GM23248 (cell line): ENCODE results near the gene SRRT. TPM values are rescaled to one million over a fixed set of nuclear protein-coding genes. Genes with fewer than 3 reads are reported as not detected.

ENCODE experiments used
- DNase-seq: peaks from one replicate; pipeline ENCODE4 v3.0.0-alpha.2; 2015
- H2AFZ ChIP-seq: fragments of 200-600 bp; sonication (generic); 2 replicates; pipeline ENCODE4 v1.6.1; 2016; ENCODE audit warnings: antibody characterized with exemption
- H3F3A ChIP-seq: fragments of 200-600 bp; sonication (generic); 2 replicates; pipeline ENCODE4 v1.6.1; 2016; ENCODE audit warnings: mild to moderate bottlenecking, antibody characterized with exemption, mixed run types; ENCODE audit not compliant: insufficient read depth
- H3K27ac ChIP-seq: fragments of 200-600 bp; sonication (generic); 2 replicates; pipeline ENCODE4 v1.5.1; 2016; ENCODE audit warnings: mild to moderate bottlenecking
- H3K27me3 ChIP-seq: fragments of 200-600 bp; sonication (generic); replicated peaks from 2 replicates; pipeline ENCODE4 v1.6.1; 2016; ENCODE audit warnings: mild to moderate bottlenecking; ENCODE audit not compliant: insufficient read depth
- H3K36me3 ChIP-seq: fragments of 200-600 bp; sonication (generic); 2 replicates; pipeline ENCODE4 v1.6.1; 2016; ENCODE audit warnings: low read depth, mild to moderate bottlenecking
- H3K4me1 ChIP-seq: fragments of 200-600 bp; sonication (generic); 2 replicates; pipeline ENCODE4 v1.6.1; 2016; ENCODE audit warnings: mild to moderate bottlenecking; ENCODE audit not compliant: insufficient read depth
- H3K4me2 ChIP-seq: fragments of 200-600 bp; sonication (generic); one replicate; pipeline ENCODE4 v1.6.1; 2016; ENCODE audit warnings: mild to moderate bottlenecking; ENCODE audit not compliant: unreplicated experiment
- H3K4me3 ChIP-seq: fragments of 200-600 bp; sonication (generic); 2 replicates; pipeline ENCODE4 v1.5.1; 2016; ENCODE audit warnings: mild to moderate bottlenecking
- H3K79me2 ChIP-seq: fragments of 200-600 bp; sonication (generic); 2 replicates; pipeline ENCODE4 v1.6.1; 2016; ENCODE audit warnings: mild to moderate bottlenecking; ENCODE audit not compliant: insufficient read depth
- H3K9ac ChIP-seq: fragments of 200-600 bp; sonication (generic); 2 replicates; pipeline ENCODE4 v1.6.1; 2016; ENCODE audit warnings: mild to moderate bottlenecking
- H3K9me2 ChIP-seq: fragments of 200-600 bp; sonication (generic); 2 replicates; pipeline ENCODE4 v1.6.1; 2016; ENCODE audit warnings: mixed run types, mild to moderate bottlenecking, moderate library complexity; ENCODE audit not compliant: insufficient read depth
- H3K9me3 ChIP-seq: fragments of 200-600 bp; sonication (generic); one replicate; pipeline ENCODE4 v1.6.1; 2017; ENCODE audit warnings: low read depth
- H4K20me1 ChIP-seq: fragments of 200-600 bp; sonication (generic); 2 replicates; pipeline ENCODE4 v1.6.0; 2016; ENCODE audit not compliant: insufficient read depth
- EZH2 ChIP-seq: fragments of 200-600 bp; sonication (generic); IDR thresholded peaks from 2 replicates; pipeline ENCODE4 v1.6.1; 2018; ENCODE audit warnings: antibody characterized with exemption, mild to moderate bottlenecking; ENCODE audit not compliant: insufficient read depth, poor library complexity, severe bottlenecking
- EZH2phosphoT487 ChIP-seq: fragments of 200-600 bp; sonication (generic); IDR thresholded peaks from 2 replicates; pipeline ENCODE4 v1.6.1; 2018; ENCODE audit warnings: antibody characterized with exemption, moderate library complexity, mild to moderate bottlenecking, low read depth; ENCODE audit not compliant: insufficient read depth
- whole genome bisulfite sequencing, 2 experiments: methylation state at CpG; one replicate each; pipeline ENCODE4 v1.1.6; 2015 to 2017; ENCODE audit warnings: low lambda C conversion rate in 2 of 2, low coverage in 1 of 2; ENCODE audit errors: missing lambda C conversion rate in 2 of 2; 5-methylcytosine and 5-hydroxymethylcytosine counted together
- in situ Hi-C: fragments of 300-500 bp; cut with MboI; formaldehyde crosslinking; loops from 2 replicates; pipeline ENCODE4 v1.15.0; 2020
- polyA plus RNA-seq: library from polyadenylated mRNA; unstranded; fragments of >200 nt; fragmentation: Nextera tagmentation; extraction: Ambion mirVana; gene quantifications from 2 replicates; pipeline ENCODE4 v1.2.1, GENCODE V29; 2016
- total RNA-seq: library from RNA; depleted of rRNA; stranded (reverse); fragments of >200 nt; shearing (Covaris generic); gene quantifications from 2 replicates; pipeline ENCODE4 v1.2.3, GENCODE V29; 2014

The SRRT gene
- total and polyA plus RNA-seq, 2 experiments from 2014 or later = 57.1 to 74.9 TPM

DNA sequence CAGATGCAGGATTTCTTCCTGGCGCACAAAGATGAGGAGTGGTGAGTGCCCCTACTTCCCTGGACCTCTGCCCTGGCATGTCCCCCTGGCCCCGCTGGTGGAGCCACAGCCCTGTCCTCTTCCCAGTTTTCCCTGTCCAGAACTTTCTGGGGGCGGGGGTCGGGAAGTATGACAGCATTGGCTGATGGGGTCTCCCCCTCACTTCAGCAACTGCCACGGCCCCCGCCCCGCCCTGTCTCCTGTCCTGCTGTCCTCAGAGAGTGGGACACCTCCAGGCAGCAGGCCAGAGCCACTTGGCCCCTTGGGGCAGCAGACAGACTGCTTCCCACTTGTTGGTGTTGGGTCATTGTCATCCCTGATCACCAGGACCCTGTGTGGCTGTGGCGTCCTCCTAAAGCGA, 7.3 kb downstream of the SRRT start:
- H3F3A ChIP-seq = peaks cover 20% of the 10 kb centered on the region; the same call in 1 of the 2 replicates
- in situ Hi-C loops = no loop called here
- TF ChIP-seq EZH2 (no peak), EZH2phosphoT487 (no peak)
- H3K79me2 ChIP-seq = peaks cover 69% of the 10 kb centered on the region
- H3K36me3 ChIP-seq = peaks cover 50% of the 10 kb centered on the region; the same call in 1 of the 2 replicates
- no peaks in the 10 kb centered on the region for H3K9me3 ChIP-seq
- 90 to 91% methylated on average over 9 of the region's 9 CpGs for WGBS, 2 experiments
- H3K9ac ChIP-seq = no peak overlapping the region
- no peak overlapping the region for H2AFZ ChIP-seq
- no peaks in the 10 kb centered on the region for H3K27me3 ChIP-seq
- no peak overlapping the region for H3K4me3 ChIP-seq
- H4K20me1 ChIP-seq = no peaks in the 10 kb centered on the region
- H3K27ac ChIP-seq = no peak overlapping the region
- H3K4me1 ChIP-seq = 0 out of 2 replicates have a peak, but pooled peaks cover 4% of the 10 kb centered on the region
- H3K9me2 ChIP-seq = no peaks in the 10 kb centered on the region
- H3K4me2 ChIP-seq = no peak overlapping the region
- DNase-seq = no peak

DNA sequence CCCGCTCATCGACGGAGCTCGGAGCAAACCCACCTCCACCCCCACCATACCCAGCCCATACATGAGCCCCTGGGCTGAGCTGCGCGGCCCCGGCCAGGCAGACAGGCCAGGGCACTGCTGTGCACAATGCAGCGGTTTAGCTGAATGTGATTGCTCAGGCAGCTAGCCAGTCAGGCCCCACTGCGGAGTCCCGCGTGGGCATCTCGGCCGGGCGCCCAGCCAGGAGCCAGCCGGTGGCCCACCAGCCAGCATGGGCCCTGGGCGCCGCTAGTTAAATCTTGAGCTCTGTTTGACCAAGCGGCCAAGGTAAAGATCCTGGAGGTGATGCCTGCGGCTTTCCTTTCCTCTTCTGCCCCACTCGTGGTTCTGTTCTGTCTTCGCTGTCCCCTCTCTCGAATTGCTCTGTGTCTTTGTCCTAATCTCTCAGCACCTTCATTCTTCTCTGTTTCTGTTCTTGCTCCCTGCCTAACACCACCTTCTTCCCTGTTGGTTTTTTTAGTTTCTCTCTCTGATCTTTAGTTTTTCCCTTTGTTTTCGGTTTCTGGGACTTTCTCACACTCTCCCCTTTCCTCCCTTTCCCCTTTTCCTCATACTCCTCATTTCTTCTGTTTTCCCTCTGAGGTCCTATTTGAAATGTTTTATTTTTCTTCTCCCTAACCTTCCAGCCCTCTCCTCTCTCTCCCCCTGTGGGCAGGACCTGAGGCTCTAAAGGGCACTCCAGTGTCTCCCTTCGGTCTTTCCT, 8.1 kb downstream of the SRRT start:
- no peak overlapping the region for H3K4me3 ChIP-seq
- no peak overlapping the region for H3K27ac ChIP-seq
- H3K4me2 ChIP-seq = no peak overlapping the region
- H3K9me3 ChIP-seq = no peaks in the 10 kb centered on the region
- H3K4me1 ChIP-seq = peaks cover 7% of the 10 kb centered on the region; the same call in 1 of the 2 replicates
- H3F3A ChIP-seq = peaks cover 26% of the 10 kb centered on the region; the same call in 1 of the 2 replicates
- no peak overlapping the region for H2AFZ ChIP-seq
- H3K79me2 ChIP-seq = peaks cover 69% of the 10 kb centered on the region
- no peak for TF ChIP-seq EZH2phosphoT487
- TF ChIP-seq EZH2 = no peak
- H3K9me2 ChIP-seq = no peaks in the 10 kb centered on the region
- H3K27me3 ChIP-seq = no peaks in the 10 kb centered on the region
- in situ Hi-C loops = no loop called here
- peaks cover 51% of the 10 kb centered on the region for H3K36me3 ChIP-seq
- no peak overlapping the region for H3K9ac ChIP-seq
- no peak for DNase-seq
- WGBS, 2 experiments = 90 to 91% methylated on average over 22 to 24 of the region's 24 CpGs
- no peaks in the 10 kb centered on the region for H4K20me1 ChIP-seq

DNA sequence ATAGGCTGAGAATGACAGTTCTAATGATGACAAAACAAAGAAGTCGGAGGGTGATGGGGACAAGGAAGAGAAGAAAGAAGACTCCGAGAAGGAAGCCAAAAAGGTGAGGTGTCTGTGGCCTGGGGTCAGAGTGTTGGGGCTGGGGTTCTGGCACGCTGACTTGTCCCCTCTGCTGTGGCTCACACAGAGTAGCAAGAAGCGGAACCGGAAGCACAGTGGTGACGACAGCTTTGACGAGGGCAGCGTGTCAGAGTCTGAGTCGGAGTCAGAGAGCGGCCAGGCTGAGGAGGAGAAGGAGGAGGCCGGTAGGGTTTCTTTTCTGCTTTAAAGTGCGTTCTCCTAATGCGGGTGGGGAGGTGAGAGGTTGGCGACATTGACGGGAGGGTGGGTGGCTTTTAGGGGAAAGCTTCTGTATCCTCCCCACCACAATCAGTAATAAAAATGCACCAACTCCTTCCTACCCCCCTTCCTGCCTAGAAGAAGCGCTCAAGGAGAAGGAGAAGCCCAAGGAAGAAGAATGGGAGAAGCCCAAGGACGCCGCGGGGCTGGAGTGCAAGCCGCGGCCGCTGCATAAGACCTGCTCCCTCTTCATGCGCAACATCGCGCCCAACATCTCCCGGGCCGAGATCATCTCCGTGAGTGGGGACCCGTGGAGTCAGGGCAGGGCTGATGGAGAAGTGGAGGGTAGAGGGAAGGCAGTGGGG, 10.0 kb downstream of the SRRT start:
- Histone ChIP-seq H3K9me3 (no peaks in the 10 kb centered on the region), H3K4me2 (no peak overlapping the region), H3K9ac (no peak overlapping the region), H3K4me1 (peaks cover 7% of the 10 kb centered on the region; the same call in 1 of the 2 replicates), H3F3A (peaks cover 26% of the 10 kb centered on the region; the same call in 1 of the 2 replicates), H2AFZ (no peak overlapping the region), H3K36me3 (peaks cover 47% of the 10 kb centered on the region), H3K79me2 (peaks cover 62% of the 10 kb centered on the region), H3K4me3 (no peak overlapping the region), H3K27me3 (no peaks in the 10 kb centered on the region), H4K20me1 (no peaks in the 10 kb centered on the region), H3K9me2 (no peaks in the 10 kb centered on the region), H3K27ac (no peak overlapping the region)
- in situ Hi-C loops = no loop called here
- no peak for DNase-seq
- 91% methylated on average over 28 to 29 of the region's 29 CpGs for WGBS, 2 experiments
- TF ChIP-seq EZH2phosphoT487 (no peak), EZH2 (no peak)

DNA sequence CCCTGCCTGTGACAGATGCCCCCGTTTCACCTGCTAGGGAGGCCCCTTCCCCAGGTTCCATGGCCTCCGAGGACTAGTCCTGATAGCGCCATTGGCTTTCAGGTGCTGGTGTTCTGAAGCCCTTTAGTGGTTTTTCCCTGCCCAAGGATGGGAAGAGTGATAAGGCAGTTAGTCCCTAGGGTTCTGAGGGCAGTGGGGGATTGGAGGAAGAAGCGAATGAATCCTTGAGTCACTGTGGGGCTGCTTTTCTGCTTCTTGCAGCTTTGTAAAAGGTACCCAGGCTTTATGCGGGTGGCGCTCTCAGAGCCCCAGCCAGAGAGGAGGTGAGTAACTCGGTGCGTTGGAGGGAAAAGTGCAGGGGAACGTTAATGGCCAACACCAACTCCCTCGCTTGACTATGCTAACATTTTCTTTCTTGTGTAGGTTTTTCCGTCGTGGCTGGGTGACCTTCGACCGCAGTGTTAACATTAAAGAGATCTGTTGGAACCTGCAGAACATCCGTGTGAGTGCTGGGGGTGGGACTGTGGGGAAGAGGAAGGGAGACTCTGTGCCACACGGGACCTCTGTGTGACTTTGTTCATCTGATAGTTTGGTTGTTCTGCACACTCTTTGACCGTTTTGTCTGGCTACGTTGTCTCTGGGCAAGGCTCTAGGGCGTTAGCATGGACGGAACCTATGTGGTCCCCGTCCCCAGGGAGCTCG, 10.7 kb downstream of the SRRT start:
- no peaks in the 10 kb centered on the region for H3K27me3 ChIP-seq
- H3K27ac ChIP-seq = no peak overlapping the region
- peaks cover 47% of the 10 kb centered on the region for H3K36me3 ChIP-seq
- H3K4me2 ChIP-seq = no peak overlapping the region
- peaks cover 55% of the 10 kb centered on the region for H3K79me2 ChIP-seq
- peaks cover 26% of the 10 kb centered on the region; the same call in 1 of the 2 replicates for H3F3A ChIP-seq
- H2AFZ ChIP-seq = no peak overlapping the region
- no peak overlapping the region for H3K9ac ChIP-seq
- H3K4me3 ChIP-seq = no peak overlapping the region
- no peaks in the 10 kb centered on the region for H3K9me3 ChIP-seq
- no peaks in the 10 kb centered on the region for H3K9me2 ChIP-seq
- 84% methylated on average over 21 to 22 of the region's 22 CpGs for WGBS, 2 experiments
- peaks cover 9% of the 10 kb centered on the region for H3K4me1 ChIP-seq
- in situ Hi-C loops = no loop called here
- no peak for DNase-seq
- TF ChIP-seq EZH2phosphoT487 = no peak
- no peak for TF ChIP-seq EZH2
- H4K20me1 ChIP-seq = no peaks in the 10 kb centered on the region
